Hepatocyte (in vitro differentiated cells): ENCODE results near the gene EPHB1. TPM values are rescaled to one million over a fixed set of nuclear protein-coding genes. Genes with fewer than 3 reads are reported as not detected.

ENCODE experiments used
- DNase-seq: peaks from one replicate; pipeline ENCODE4 v3.0.0-alpha.2; 2016; ENCODE audit warnings: low spot score
- H2AFZ ChIP-seq: fragments of 200-600 bp; sonication (generic); 2 replicates; pipeline ENCODE4 v1.6.0; 2016; ENCODE audit warnings: antibody characterized with exemption, mild to moderate bottlenecking
- H3K27ac ChIP-seq: fragments of 200-600 bp; sonication (generic); 2 replicates; pipeline ENCODE4 v1.5.1; 2016; ENCODE audit warnings: mild to moderate bottlenecking
- H3K27me3 ChIP-seq: fragments of 200-600 bp; sonication (generic); 2 replicates; pipeline ENCODE4 v1.6.1; 2016
- H3K36me3 ChIP-seq: fragments of 200-600 bp; sonication (generic); replicated peaks from 2 replicates; pipeline ENCODE4 v1.5.1; 2016; ENCODE audit warnings: low read depth; ENCODE audit not compliant: insufficient read depth
- H3K4me1 ChIP-seq: fragments of 200-600 bp; sonication (generic); 2 replicates; pipeline ENCODE4 v1.5.1; 2016; ENCODE audit warnings: mild to moderate bottlenecking, moderate library complexity; ENCODE audit not compliant: insufficient read depth
- H3K4me2 ChIP-seq: fragments of 200-600 bp; sonication (generic); 2 replicates; pipeline ENCODE4 v1.6.0; 2016
- H3K4me3 ChIP-seq: fragments of 200-600 bp; sonication (generic); 2 replicates; pipeline ENCODE4 v1.5.1; 2016; ENCODE audit warnings: mild to moderate bottlenecking
- H3K79me2 ChIP-seq: fragments of 200-600 bp; sonication (generic); 2 replicates; pipeline ENCODE4 v1.6.0; 2017; ENCODE audit warnings: mild to moderate bottlenecking
- H3K9me2 ChIP-seq: fragments of 200-600 bp; sonication (generic); replicated peaks from 2 replicates; pipeline ENCODE4 v1.6.0; 2017; ENCODE audit warnings: mild to moderate bottlenecking; ENCODE audit not compliant: insufficient read depth
- H3K9me3 ChIP-seq: fragments of 200-600 bp; sonication (generic); 2 replicates; pipeline ENCODE4 v1.5.1; 2016; ENCODE audit warnings: low read depth, mild to moderate bottlenecking
- H4K20me1 ChIP-seq: fragments of 200-600 bp; sonication (generic); 2 replicates; pipeline ENCODE4 v1.6.0; 2016; ENCODE audit warnings: mild to moderate bottlenecking; ENCODE audit not compliant: insufficient read depth, poor library complexity, severe bottlenecking
- EZH2 ChIP-seq: fragments of 200-600 bp; sonication (generic); IDR thresholded peaks from 2 replicates; pipeline ENCODE4 v1.6.1; 2016; ENCODE audit warnings: antibody characterized with exemption, mild to moderate bottlenecking, borderline replicate concordance
- EZH2phosphoT487 ChIP-seq: fragments of 200-600 bp; sonication (generic); IDR thresholded peaks from one replicate; pipeline ENCODE4 v1.6.1; 2018; ENCODE audit warnings: antibody characterized with exemption, mild to moderate bottlenecking, low read depth, moderate library complexity; ENCODE audit not compliant: unreplicated experiment, severe bottlenecking
- WGBS: methylation state at CpG from one replicate; pipeline ENCODE4 v1.1.6; 2016; ENCODE audit warnings: low lambda C conversion rate; ENCODE audit errors: missing lambda C conversion rate; 5-methylcytosine and 5-hydroxymethylcytosine counted together
- polyA plus RNA-seq: library from polyadenylated mRNA; unstranded; fragments of >200 nt; fragmentation: Nextera tagmentation; extraction: Ambion mirVana; gene quantifications from 2 replicates; pipeline ENCODE4 v1.2.1, GENCODE V29; 2016
- total RNA-seq: library from RNA; depleted of rRNA; stranded (reverse); fragments of >200 nt; gene quantifications from 2 replicates; pipeline ENCODE4 v1.2.3, GENCODE V29; 2014
- TF ChIP-seq, protein P1 (sequence below): fragments of 200-600 bp; sonication (generic); IDR thresholded peaks from 2 replicates; pipeline ENCODE4 v1.5.1; 2016; ENCODE audit warnings: antibody characterized with exemption, mild to moderate bottlenecking; ENCODE audit not compliant: poor library complexity

The EPHB1 gene
- total and polyA plus RNA-seq, 2 experiments from 2014 or later = 3.3 to 5.6 TPM

DNA sequence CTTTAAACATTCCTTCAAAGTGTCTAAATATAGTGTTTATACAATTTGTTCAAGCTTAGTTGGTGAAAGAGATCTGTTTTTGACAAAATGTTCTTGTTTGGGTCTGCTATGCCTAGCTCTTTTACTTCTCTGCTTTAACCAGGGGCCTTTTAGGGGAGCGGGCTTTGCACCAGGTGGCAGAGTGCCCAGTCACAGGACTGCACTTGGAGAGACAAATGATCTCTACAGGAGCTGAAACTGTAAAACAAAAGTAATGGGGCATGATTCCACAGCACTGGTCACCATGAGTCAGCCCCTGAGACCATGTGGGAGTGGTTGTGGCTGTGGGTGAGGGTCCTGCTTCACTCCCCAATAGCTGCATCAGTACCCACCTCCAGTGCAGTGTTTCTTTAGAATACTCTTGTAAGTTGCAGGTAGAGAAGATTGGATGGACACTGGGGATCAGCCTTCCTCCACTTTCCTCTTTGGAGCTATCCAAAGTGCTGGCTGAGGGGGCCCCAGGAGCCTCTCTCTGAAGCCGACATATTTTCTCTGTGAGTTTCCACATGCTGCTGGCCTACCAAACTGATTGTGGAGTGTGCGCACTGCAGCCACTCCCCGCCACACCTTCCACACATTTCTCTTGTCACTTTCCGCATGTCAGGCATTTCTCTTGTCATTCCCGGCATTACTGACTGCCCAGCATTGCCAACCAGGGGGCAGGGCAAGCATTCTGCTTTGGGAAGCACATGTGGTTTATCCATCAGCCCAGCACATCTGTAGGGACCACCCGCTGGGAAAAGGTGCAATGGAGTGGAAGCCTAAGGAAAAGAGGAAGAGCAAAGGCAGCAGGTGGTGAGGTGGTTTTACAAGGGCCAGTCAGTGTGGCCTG, 110.0 kb downstream of the EPHB1 start:
- no peaks in the 10 kb centered on the region for H4K20me1 ChIP-seq
- H3K4me1 ChIP-seq = peaks cover 7% of the 10 kb centered on the region
- TF ChIP-seq, protein P1, sequence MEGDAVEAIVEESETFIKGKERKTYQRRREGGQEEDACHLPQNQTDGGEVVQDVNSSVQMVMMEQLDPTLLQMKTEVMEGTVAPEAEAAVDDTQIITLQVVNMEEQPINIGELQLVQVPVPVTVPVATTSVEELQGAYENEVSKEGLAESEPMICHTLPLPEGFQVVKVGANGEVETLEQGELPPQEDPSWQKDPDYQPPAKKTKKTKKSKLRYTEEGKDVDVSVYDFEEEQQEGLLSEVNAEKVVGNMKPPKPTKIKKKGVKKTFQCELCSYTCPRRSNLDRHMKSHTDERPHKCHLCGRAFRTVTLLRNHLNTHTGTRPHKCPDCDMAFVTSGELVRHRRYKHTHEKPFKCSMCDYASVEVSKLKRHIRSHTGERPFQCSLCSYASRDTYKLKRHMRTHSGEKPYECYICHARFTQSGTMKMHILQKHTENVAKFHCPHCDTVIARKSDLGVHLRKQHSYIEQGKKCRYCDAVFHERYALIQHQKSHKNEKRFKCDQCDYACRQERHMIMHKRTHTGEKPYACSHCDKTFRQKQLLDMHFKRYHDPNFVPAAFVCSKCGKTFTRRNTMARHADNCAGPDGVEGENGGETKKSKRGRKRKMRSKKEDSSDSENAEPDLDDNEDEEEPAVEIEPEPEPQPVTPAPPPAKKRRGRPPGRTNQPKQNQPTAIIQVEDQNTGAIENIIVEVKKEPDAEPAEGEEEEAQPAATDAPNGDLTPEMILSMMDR = no peak
- TF ChIP-seq EZH2phosphoT487 (no peak), EZH2 (no peak)
- no peaks in the 10 kb centered on the region for H3K36me3 ChIP-seq
- no peaks in the 10 kb centered on the region for H3K27me3 ChIP-seq
- no peaks in the 10 kb centered on the region for H3K79me2 ChIP-seq
- H3K27ac ChIP-seq = no peak overlapping the region
- no peak overlapping the region for H3K4me2 ChIP-seq
- no peak for DNase-seq
- no peaks in the 10 kb centered on the region for H3K9me3 ChIP-seq
- H3K4me3 ChIP-seq = no peak overlapping the region
- WGBS = 87% methylated on average over 7 of the region's 7 CpGs
- H3K9me2 ChIP-seq = no peaks in the 10 kb centered on the region
- H2AFZ ChIP-seq = no peak overlapping the region

DNA sequence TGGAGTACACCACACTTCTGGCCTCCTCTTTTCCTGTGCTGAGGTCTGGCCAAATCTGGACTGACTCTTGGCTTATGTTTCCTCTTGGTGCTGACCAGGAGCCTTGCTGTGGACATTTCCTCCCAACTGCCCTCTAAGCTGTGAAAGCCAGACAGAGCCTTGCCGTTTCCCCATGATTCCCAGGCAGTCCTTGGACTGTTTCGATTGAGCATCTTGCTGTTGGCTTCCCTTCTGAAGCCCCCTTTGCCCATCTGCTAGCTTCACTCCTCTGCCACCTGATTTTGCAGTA, 110.5 kb downstream of the EPHB1 start:
- no peaks in the 10 kb centered on the region for H4K20me1 ChIP-seq
- H2AFZ ChIP-seq = no peak overlapping the region
- DNase-seq = no peak

DNA sequence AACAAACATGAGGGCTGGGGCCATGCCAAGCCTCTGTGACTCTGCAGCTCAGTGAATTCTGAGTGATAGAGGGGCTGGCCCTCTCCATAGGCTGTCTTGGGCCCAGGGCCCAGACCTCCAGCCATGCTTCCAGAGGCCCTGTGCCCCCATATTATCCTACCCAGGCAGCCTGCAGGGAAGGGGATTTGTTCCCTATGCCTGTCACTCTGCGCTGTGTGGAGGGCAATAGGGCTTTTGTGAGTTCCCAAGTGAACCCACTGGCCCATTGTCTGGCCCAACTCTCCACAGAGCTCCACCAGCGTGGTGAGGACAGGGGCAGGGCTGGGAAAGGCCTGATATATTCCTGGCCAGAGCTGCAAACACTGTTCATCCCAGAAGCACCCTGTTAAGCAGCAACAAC, 113.2 kb downstream of the EPHB1 start:
- no peaks in the 10 kb centered on the region for H4K20me1 ChIP-seq
- no peak overlapping the region for H2AFZ ChIP-seq
- H3K27ac ChIP-seq = no peak overlapping the region
- no peaks in the 10 kb centered on the region for H3K27me3 ChIP-seq
- DNase-seq = no peak
- no peaks in the 10 kb centered on the region for H3K36me3 ChIP-seq
- H3K4me3 ChIP-seq = no peak overlapping the region
- H3K9me2 ChIP-seq = no peaks in the 10 kb centered on the region
- H3K4me2 ChIP-seq = no peak overlapping the region
- H3K79me2 ChIP-seq = no peaks in the 10 kb centered on the region
- 91% methylated on average over 2 of the region's 2 CpGs for WGBS
- no peaks in the 10 kb centered on the region for H3K9me3 ChIP-seq
- peaks cover 7% of the 10 kb centered on the region for H3K4me1 ChIP-seq
- TF ChIP-seq, protein P1 = no peak
- TF ChIP-seq EZH2 (no peak), EZH2phosphoT487 (no peak)

More for the DNA sequence above, 110.5 kb downstream of the EPHB1 start:
- Histone ChIP-seq H3K27ac (no peak overlapping the region), H3K4me3 (no peak overlapping the region), H3K9me3 (no peaks in the 10 kb centered on the region), H3K4me2 (no peak overlapping the region), H3K4me1 (peaks cover 7% of the 10 kb centered on the region), H3K27me3 (no peaks in the 10 kb centered on the region), H3K36me3 (no peaks in the 10 kb centered on the region), H3K79me2 (no peaks in the 10 kb centered on the region), H3K9me2 (no peaks in the 10 kb centered on the region)
- 93% methylated on average over 2 of the region's 2 CpGs for WGBS
- TF ChIP-seq EZH2phosphoT487 = no peak

DNA sequence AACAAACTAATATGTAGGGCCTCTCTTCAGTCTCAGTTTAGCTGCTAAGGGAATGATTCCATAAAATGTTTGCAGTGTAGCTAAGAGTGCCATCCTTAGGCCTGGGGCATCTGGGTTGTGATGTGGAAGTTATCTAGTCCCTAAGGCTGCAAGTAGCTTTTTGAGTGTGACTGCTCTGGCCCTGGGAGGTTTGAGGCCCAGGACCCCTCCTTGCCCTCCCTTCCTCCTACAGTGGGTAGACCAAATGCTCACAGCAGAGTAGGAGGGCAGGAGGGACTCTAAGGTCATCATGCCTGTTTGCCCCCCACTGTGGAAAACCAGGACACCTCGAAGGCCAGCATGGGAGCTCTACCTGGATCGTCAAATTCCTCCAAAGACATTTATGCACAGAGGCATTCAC, 115.0 kb downstream of the EPHB1 start:
- Histone ChIP-seq H2AFZ (no peak overlapping the region), H3K79me2 (no peaks in the 10 kb centered on the region), H3K27me3 (no peaks in the 10 kb centered on the region), H3K4me3 (no peak overlapping the region), H3K9me2 (no peaks in the 10 kb centered on the region), H3K4me1 (no peaks in the 10 kb centered on the region), H3K36me3 (no peaks in the 10 kb centered on the region), H3K9me3 (no peaks in the 10 kb centered on the region), H3K4me2 (no peak overlapping the region), H4K20me1 (no peaks in the 10 kb centered on the region), H3K27ac (no peak overlapping the region)
- 95% methylated on average over 2 of the region's 2 CpGs for WGBS
- TF ChIP-seq, protein P1 = no peak
- no peak for TF ChIP-seq EZH2phosphoT487
- TF ChIP-seq EZH2 = no peak
- no peak for DNase-seq
